GM12872 (cell line): ENCODE results near the gene SMIM38.

Source experiments
- CTCF ChIP-seq: IDR thresholded peaks from 3 replicates; pipeline ENCODE4 v1.5.1; 2011; ENCODE audit warnings: low read depth, mild to moderate bottlenecking, low read length, moderate library complexity; ENCODE audit not compliant: insufficient read depth

Gene SMIM38

GRCh38 chr11:69166218-69167115 is 10.7 kb downstream of the SMIM38 start:
- TF ChIP-seq CTCF: peak; percentile 6; the same call in 1 of the 3 replicates

- no peak for TF ChIP-seq CTCF
Measured at GRCh38 chr11:69167130-69167915, 11.6 kb downstream of the SMIM38 start.

GRCh38 chr11:69167916-69168691 is 12.4 kb downstream of the SMIM38 start:
- no peak for TF ChIP-seq CTCF

GRCh38 chr11:69169479-69169878 is 13.7 kb downstream of the SMIM38 start:
- no peak for TF ChIP-seq CTCF

- no peak for TF ChIP-seq CTCF
Measured at GRCh38 chr11:69170704-69171103, 15.0 kb downstream of the SMIM38 start.

GRCh38 chr11:69171476-69172240 is 15.9 kb downstream of the SMIM38 start:
- TF ChIP-seq CTCF: no peak
